Natural killer cell (primary cell): ENCODE data around the gene ITPKB. TPM values are rescaled to one million over a fixed set of nuclear protein-coding genes. Genes with fewer than 3 reads are reported as not detected.

Experiments used
- ATAC-seq, 3 donors: fragments of 150-1000 bp in 2 of 3; fragments of 200-7000 bp in 1 of 3; cut with Tn5 transposase; 1 replicate in 1 of 3; 2 replicates in 2 of 3; pipeline ENCODE4 v1.10.0; 2021; ENCODE audit warnings: mild to moderate bottlenecking in 2 of 3, moderate library complexity in 2 of 3
- DNase-seq, 2 donors: peaks; one replicate each; pipeline versions ENCODE4 v3.0.0 to v3.0.0-alpha.2; 2013 to 2021; ENCODE audit warnings: mixed read lengths in 1 of 2
- H3K27ac ChIP-seq: one replicate; pipeline ENCODE4 v1.5.1; 2013; ENCODE audit warnings: mild to moderate bottlenecking, low read length
- H3K27me3 ChIP-seq: one replicate; pipeline ENCODE4 v1.6.1; 2013; ENCODE audit warnings: low read length; ENCODE audit not compliant: control insufficient read depth, insufficient read depth
- H3K36me3 ChIP-seq: one replicate; pipeline ENCODE4 v1.6.1; 2013; ENCODE audit warnings: low read length; ENCODE audit not compliant: control insufficient read depth, insufficient read depth
- H3K4me1 ChIP-seq: one replicate; pipeline ENCODE4 v1.6.1; 2013; ENCODE audit warnings: low read length; ENCODE audit not compliant: control insufficient read depth, insufficient read depth
- H3K4me3 ChIP-seq: one replicate; pipeline ENCODE4 v1.5.1; 2013; ENCODE audit warnings: low read length
- H3K9me3 ChIP-seq: one replicate; pipeline ENCODE4 v1.6.1; 2013; ENCODE audit warnings: low read length; ENCODE audit not compliant: control insufficient read depth, insufficient read depth
- H3K27ac Mint-ChIP-seq, 2 donors: one replicate each; pipeline ENCODE4 v1.8.0; 2022; ENCODE audit warnings: mild to moderate bottlenecking in 2 of 2, mixed read lengths in 2 of 2, moderate library complexity in 1 of 2
- H3K27me3 Mint-ChIP-seq, 2 donors: one replicate each; pipeline ENCODE4 v1.8.0; 2022; ENCODE audit warnings: low read depth in 2 of 2, mixed read lengths in 2 of 2
- H3K36me3 Mint-ChIP-seq: one replicate; pipeline ENCODE4 v1.8.0; 2022; ENCODE audit warnings: mixed read lengths
- H3K4me1 Mint-ChIP-seq, 2 donors: one replicate each; pipeline ENCODE4 v1.8.0; 2022; ENCODE audit warnings: mixed read lengths in 2 of 2
- H3K4me3 Mint-ChIP-seq: one replicate; pipeline ENCODE4 v1.8.0; 2022; ENCODE audit warnings: mild to moderate bottlenecking, moderate library complexity, mixed read lengths
- H3K9me3 Mint-ChIP-seq, 2 donors: one replicate each; pipeline ENCODE4 v1.8.0; 2022; ENCODE audit warnings: mixed read lengths in 2 of 2
- WGBS: methylation state at CpG from one replicate; pipeline ENCODE4 v1.1.7; 2013; ENCODE audit warnings: missing lambda C conversion rate; ENCODE audit not compliant: insufficient coverage; 5-methylcytosine and 5-hydroxymethylcytosine counted together
- intact Hi-C: fragments of 100-400 bp; cut with micrococcal nuclease; formaldehyde crosslinking; loops from one replicate; pipeline ENCODE4 v1.14.2; 2022
- total RNA-seq, 4 donors: library from RNA; stranded (reverse); fragments of 120-200 nt in 1 of 4; gene quantifications; one replicate each; pipeline versions ENCODE4 v1.2.3 to v1.2.4, GENCODE V29; 2013 to 2022
- TF ChIP-seq, protein P1 (sequence below): fragments of 200-600 bp; IDR thresholded peaks from one replicate; pipeline ENCODE4 v1.8.0; 2022; ENCODE audit warnings: antibody characterized with exemption

The ITPKB gene
- total RNA-seq, 3 donors from 2014 or later (not counting 1 experiment from before 2014, with no cell fraction given): 92.2 to 133 (median 99.0) TPM

- peak overlapping the region; percentile 91 for H3K27ac Mint-ChIP-seq
- Histone ChIP-seq H3K4me1 (peaks cover 57% of the 10 kb centered on the region), H3K4me3 (no peak overlapping the region), H3K27ac (no peak overlapping the region), H3K27me3 (no peaks in the 10 kb centered on the region), H3K36me3 (peaks cover 12% of the 10 kb centered on the region), H3K9me3 (no peaks in the 10 kb centered on the region)
- no peaks in the 10 kb centered on the region for H3K27me3 Mint-ChIP-seq
- WGBS: 74% methylated on average over 5 of the region's 6 CpGs
- TF ChIP-seq, protein P1, sequence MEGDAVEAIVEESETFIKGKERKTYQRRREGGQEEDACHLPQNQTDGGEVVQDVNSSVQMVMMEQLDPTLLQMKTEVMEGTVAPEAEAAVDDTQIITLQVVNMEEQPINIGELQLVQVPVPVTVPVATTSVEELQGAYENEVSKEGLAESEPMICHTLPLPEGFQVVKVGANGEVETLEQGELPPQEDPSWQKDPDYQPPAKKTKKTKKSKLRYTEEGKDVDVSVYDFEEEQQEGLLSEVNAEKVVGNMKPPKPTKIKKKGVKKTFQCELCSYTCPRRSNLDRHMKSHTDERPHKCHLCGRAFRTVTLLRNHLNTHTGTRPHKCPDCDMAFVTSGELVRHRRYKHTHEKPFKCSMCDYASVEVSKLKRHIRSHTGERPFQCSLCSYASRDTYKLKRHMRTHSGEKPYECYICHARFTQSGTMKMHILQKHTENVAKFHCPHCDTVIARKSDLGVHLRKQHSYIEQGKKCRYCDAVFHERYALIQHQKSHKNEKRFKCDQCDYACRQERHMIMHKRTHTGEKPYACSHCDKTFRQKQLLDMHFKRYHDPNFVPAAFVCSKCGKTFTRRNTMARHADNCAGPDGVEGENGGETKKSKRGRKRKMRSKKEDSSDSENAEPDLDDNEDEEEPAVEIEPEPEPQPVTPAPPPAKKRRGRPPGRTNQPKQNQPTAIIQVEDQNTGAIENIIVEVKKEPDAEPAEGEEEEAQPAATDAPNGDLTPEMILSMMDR: no peak
- peaks cover 0 to 2% of the 10 kb centered on the region in 2 donors for H3K9me3 Mint-ChIP-seq
- H3K4me3 Mint-ChIP-seq: peak overlapping the region; percentile 9
- DNase-seq (no peak), ATAC-seq (no peak)
- H3K36me3 Mint-ChIP-seq: no peaks in the 10 kb centered on the region
- H3K4me1 Mint-ChIP-seq: peaks cover 84 to 90% of the 10 kb centered on the region in 2 donors
- intact Hi-C loops: loop anchor here (5.0 kb wide), 2 partner anchors 87 to 117 kb away; no protein-coding TSS in a partner anchor
Measured at GRCh38 chr1:226710501-226710900, 28.6 kb downstream of the ITPKB start.

- peaks cover 57% of the 10 kb centered on the region for H3K4me1 ChIP-seq
- Mint-ChIP-seq H3K4me3 (peak overlapping the region; percentile 52), H3K27ac (peak overlapping the region; percentile 91), H3K36me3 (no peaks in the 10 kb centered on the region), H3K9me3 (peaks cover 0 to 2% of the 10 kb centered on the region in 2 donors), H3K27me3 (no peaks in the 10 kb centered on the region), H3K4me1 (peaks cover 81 to 85% of the 10 kb centered on the region in 2 donors)
- no peak for DNase-seq
- WGBS: 52% methylated on average over 4 of the region's 4 CpGs
- TF ChIP-seq, protein P1: no peak
- H3K36me3 ChIP-seq: peaks cover 12% of the 10 kb centered on the region
- no peak overlapping the region for H3K4me3 ChIP-seq
- no peaks in the 10 kb centered on the region for H3K27me3 ChIP-seq
- no peaks in the 10 kb centered on the region for H3K9me3 ChIP-seq
- ATAC-seq: no peak
- intact Hi-C loops: loop anchor here (5.0 kb wide), 2 partner anchors 87 to 117 kb away; no protein-coding TSS in a partner anchor
- no peak overlapping the region for H3K27ac ChIP-seq
Measured at GRCh38 chr1:226709953-226710352, 29.1 kb downstream of the ITPKB start.

DNA sequence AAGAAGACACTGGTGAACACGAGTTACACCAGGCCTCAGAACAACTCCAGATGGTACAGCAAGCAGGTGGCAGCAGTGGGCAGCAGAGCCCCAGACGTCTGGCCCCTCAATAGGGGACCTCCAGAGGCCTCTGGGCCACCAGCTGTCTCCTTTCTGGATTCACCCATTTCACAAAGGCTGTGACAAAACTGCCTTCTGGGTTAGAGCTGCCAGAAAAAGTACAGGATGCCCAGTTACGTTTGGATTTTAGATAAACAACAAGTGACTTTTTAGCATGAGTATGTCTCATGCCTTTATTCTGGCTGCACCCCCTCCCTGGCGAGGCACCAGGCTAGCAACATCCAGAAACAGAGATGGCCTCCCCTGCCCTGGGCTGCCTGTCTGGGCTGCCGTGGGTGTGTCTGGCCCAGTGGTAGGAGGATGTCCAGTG lies 30.1 kb downstream of the ITPKB start:
- Mint-ChIP-seq H3K27ac (peak overlapping the region; percentile 91), H3K4me3 (no peak overlapping the region), H3K27me3 (no peaks in the 10 kb centered on the region), H3K4me1 (peaks cover 72 to 81% of the 10 kb centered on the region in 2 donors), H3K9me3 (peaks cover 0 to 2% of the 10 kb centered on the region in 2 donors), H3K36me3 (no peaks in the 10 kb centered on the region)
- ATAC-seq: peak in 2 of 3 donors; percentile 22 to 46
- Histone ChIP-seq H3K27ac (peak overlapping the region; percentile 9), H3K36me3 (peaks cover 12% of the 10 kb centered on the region), H3K27me3 (no peaks in the 10 kb centered on the region), H3K4me1 (peaks cover 57% of the 10 kb centered on the region), H3K4me3 (no peak overlapping the region), H3K9me3 (no peaks in the 10 kb centered on the region)
- TF ChIP-seq, protein P1: no peak
- WGBS: 51% methylated on average over 5 of the region's 5 CpGs
- DNase-seq: peak in 1 of 2 donors; percentile 61
- intact Hi-C loops: no loop called here

GRCh38 chr1:226708342-226708780 lies 30.7 kb downstream of the ITPKB start:
- Mint-ChIP-seq H3K9me3 (peaks cover 0 to 2% of the 10 kb centered on the region in 2 donors), H3K27me3 (no peaks in the 10 kb centered on the region), H3K36me3 (no peaks in the 10 kb centered on the region), H3K27ac (peak overlapping the region; percentile 91), H3K4me1 (peaks cover 66 to 78% of the 10 kb centered on the region in 2 donors), H3K4me3 (peak overlapping the region; percentile 72)
- Histone ChIP-seq H3K4me3 (no peak overlapping the region), H3K9me3 (no peaks in the 10 kb centered on the region), H3K27me3 (no peaks in the 10 kb centered on the region), H3K36me3 (peaks cover 12% of the 10 kb centered on the region), H3K27ac (peak overlapping the region; percentile 8), H3K4me1 (peaks cover 57% of the 10 kb centered on the region)
- ATAC-seq (peak; percentile 35 to 46 (median 37)), DNase-seq (peak in 1 of 2 donors; percentile 45)
- intact Hi-C loops: no loop called here
- 49% methylated on average over 6 of the region's 6 CpGs for WGBS
- TF ChIP-seq, protein P1: no peak
